HEK293 (cell line): ENCODE measurements around the gene NELL2.

Experiments used
- CTCF ChIA-PET: fragments of 350-600 bp; formaldehyde crosslinking; extraction: SDS; loops from one replicate; lab custom pipeline; 2021; ENCODE audit warnings: antibody characterized with exemption; lab: Yijun Ruan, JAX
- POLR2A ChIA-PET: fragments of 300-600 bp; formaldehyde crosslinking; extraction: SDS; loops from one replicate; lab custom pipeline; 2020; ENCODE audit warnings: antibody characterized with exemption, inconsistent platforms; lab: Yijun Ruan, JAX
- H3K27ac ChIP-seq: fragments of 200-500 bp; sonication (Bioruptor generic); 2 replicates; pipeline ENCODE4 v1.5.1; 2014; ENCODE audit warnings: low read depth, low read length, control low read depth, inconsistent platforms; ENCODE audit errors: extremely low read depth
- H3K36me3 ChIP-seq, 2 experiments: fragments of 200-500 bp in 1 of 2; sonication (Bioruptor generic) in 1 of 2; 1 replicate in 1 of 2; 2 replicates in 1 of 2; pipeline ENCODE4 v1.5.1; 2014 to 2017; ENCODE audit warnings: inconsistent platforms in 2 of 2, low read length in 2 of 2; ENCODE audit not compliant: control insufficient read depth in 2 of 2, insufficient read depth in 1 of 2
- H3K4me1 ChIP-seq: fragments of 200-500 bp; sonication (Bioruptor generic); 2 replicates; pipeline ENCODE4 v1.5.1; 2014; ENCODE audit warnings: mild to moderate bottlenecking, low read length, inconsistent platforms; ENCODE audit not compliant: control insufficient read depth, insufficient read depth
- H3K4me3 ChIP-seq: 2 replicates; pipeline ENCODE4 v1.5.1; 2011; ENCODE audit warnings: low read depth, mild to moderate bottlenecking, control low read depth, low read length, moderate library complexity
- H3K9me3 ChIP-seq: fragments of 200-500 bp; sonication (Bioruptor generic); 2 replicates; pipeline ENCODE4 v1.5.1; 2014; ENCODE audit warnings: low read depth, low read length, inconsistent platforms; ENCODE audit not compliant: control insufficient read depth, insufficient read depth
- GLIS2 ChIP-seq: fragments of 450-650 bp; formaldehyde crosslinking; IDR thresholded peaks from 2 replicates; pipeline ENCODE4 v1.5.1; 2016; ENCODE audit warnings: missing biosample characterization, missing genetic modification characterization
- OVOL3 ChIP-seq: fragments of 450-650 bp; formaldehyde crosslinking; IDR thresholded peaks from 2 replicates; pipeline ENCODE4 v1.5.1; 2016; ENCODE audit warnings: missing biosample characterization, missing genetic modification characterization
- YY2 ChIP-seq: fragments of 450-650 bp; formaldehyde crosslinking; IDR thresholded peaks from 2 replicates; pipeline ENCODE4 v1.5.1; 2016; ENCODE audit warnings: missing biosample characterization, missing genetic modification characterization
- ZNF23 ChIP-seq: fragments of 450-650 bp; formaldehyde crosslinking; IDR thresholded peaks from 2 replicates; pipeline ENCODE4 v1.5.1; 2016; ENCODE audit warnings: missing biosample characterization, missing genetic modification characterization, borderline replicate concordance
- ZNF248 ChIP-seq: fragments of 450-650 bp; formaldehyde crosslinking; IDR thresholded peaks from 2 replicates; pipeline ENCODE4 v1.5.1; 2017; ENCODE audit warnings: missing biosample characterization, missing genetic modification characterization
- ZNF341 ChIP-seq: fragments of 450-650 bp; formaldehyde crosslinking; IDR thresholded peaks from 2 replicates; pipeline ENCODE4; 2016; ENCODE audit warnings: low read depth, missing biosample characterization, missing genetic modification characterization
- ZNF48 ChIP-seq: fragments of 450-650 bp; formaldehyde crosslinking; IDR thresholded peaks from 2 replicates; pipeline ENCODE4 v1.5.1; 2016; ENCODE audit warnings: missing biosample characterization, missing genetic modification characterization
- ZNF571 ChIP-seq: fragments of 450-650 bp; formaldehyde crosslinking; IDR thresholded peaks from 2 replicates; pipeline ENCODE4 v1.5.0; 2017; ENCODE audit warnings: missing biosample characterization, missing genetic modification characterization
- ZNF629 ChIP-seq: fragments of 450-650 bp; formaldehyde crosslinking; IDR thresholded peaks from 2 replicates; pipeline ENCODE4 v1.5.1; 2017; ENCODE audit warnings: missing biosample characterization, missing genetic modification characterization
- ZNF658 ChIP-seq: fragments of 450-650 bp; formaldehyde crosslinking; IDR thresholded peaks from 2 replicates; pipeline ENCODE4; 2016; ENCODE audit warnings: missing biosample characterization, missing genetic modification characterization
- ZNF792 ChIP-seq: fragments of 450-650 bp; formaldehyde crosslinking; IDR thresholded peaks from 2 replicates; pipeline ENCODE4 v1.5.1; 2016; ENCODE audit warnings: missing biosample characterization, missing genetic modification characterization
- TF ChIP-seq, protein P1 (sequence below): fragments of 450-650 bp; formaldehyde crosslinking; IDR thresholded peaks from 2 replicates; pipeline ENCODE4 v1.5.1; 2016; ENCODE audit warnings: missing biosample characterization, missing genetic modification characterization, borderline replicate concordance
- TF ChIP-seq, protein P2 (sequence below): fragments of 450-650 bp; formaldehyde crosslinking; IDR thresholded peaks from 2 replicates; pipeline ENCODE4 v1.5.1; 2017; ENCODE audit warnings: missing biosample characterization, missing genetic modification characterization
- TF ChIP-seq, protein P3 (sequence below): fragments of 450-650 bp; formaldehyde crosslinking; IDR thresholded peaks from 2 replicates; pipeline ENCODE4 v1.5.1; 2016; ENCODE audit warnings: missing biosample characterization, missing genetic modification characterization, low read depth
- TF ChIP-seq, protein P4 (sequence below): fragments of 450-650 bp; formaldehyde crosslinking; IDR thresholded peaks from 2 replicates; pipeline ENCODE4 v1.5.1; 2017; ENCODE audit warnings: missing biosample characterization, missing genetic modification characterization
- TF ChIP-seq, protein P5 (sequence below): fragments of 450-650 bp; formaldehyde crosslinking; IDR thresholded peaks from 2 replicates; pipeline ENCODE4 v1.5.1; 2016; ENCODE audit warnings: missing biosample characterization, missing genetic modification characterization
- TF ChIP-seq, protein P6 (sequence below): fragments of 450-650 bp; formaldehyde crosslinking; IDR thresholded peaks from 2 replicates; pipeline ENCODE4 v1.5.1; 2016; ENCODE audit warnings: missing biosample characterization, missing genetic modification characterization

The NELL2 gene

DNA sequence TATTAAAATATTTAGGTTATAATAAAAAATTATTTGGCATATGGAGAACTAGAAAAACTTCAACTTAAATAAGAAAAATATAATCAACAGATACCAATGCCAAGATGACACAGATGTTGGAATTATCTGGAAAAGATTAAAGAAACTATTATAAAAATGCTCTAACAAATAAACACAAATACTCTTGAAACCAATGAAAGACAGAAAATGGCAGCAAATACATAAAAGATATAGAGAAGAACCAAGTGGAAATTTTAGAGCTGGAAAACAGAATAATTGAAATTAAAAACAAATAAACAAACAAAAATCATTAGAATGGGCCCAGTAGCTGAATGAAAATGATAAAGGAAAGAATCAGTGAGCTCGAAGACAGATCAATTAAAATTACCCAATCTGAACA is 5.1 kb upstream of the NELL2 start (continued):
- TF ChIP-seq, protein P1, sequence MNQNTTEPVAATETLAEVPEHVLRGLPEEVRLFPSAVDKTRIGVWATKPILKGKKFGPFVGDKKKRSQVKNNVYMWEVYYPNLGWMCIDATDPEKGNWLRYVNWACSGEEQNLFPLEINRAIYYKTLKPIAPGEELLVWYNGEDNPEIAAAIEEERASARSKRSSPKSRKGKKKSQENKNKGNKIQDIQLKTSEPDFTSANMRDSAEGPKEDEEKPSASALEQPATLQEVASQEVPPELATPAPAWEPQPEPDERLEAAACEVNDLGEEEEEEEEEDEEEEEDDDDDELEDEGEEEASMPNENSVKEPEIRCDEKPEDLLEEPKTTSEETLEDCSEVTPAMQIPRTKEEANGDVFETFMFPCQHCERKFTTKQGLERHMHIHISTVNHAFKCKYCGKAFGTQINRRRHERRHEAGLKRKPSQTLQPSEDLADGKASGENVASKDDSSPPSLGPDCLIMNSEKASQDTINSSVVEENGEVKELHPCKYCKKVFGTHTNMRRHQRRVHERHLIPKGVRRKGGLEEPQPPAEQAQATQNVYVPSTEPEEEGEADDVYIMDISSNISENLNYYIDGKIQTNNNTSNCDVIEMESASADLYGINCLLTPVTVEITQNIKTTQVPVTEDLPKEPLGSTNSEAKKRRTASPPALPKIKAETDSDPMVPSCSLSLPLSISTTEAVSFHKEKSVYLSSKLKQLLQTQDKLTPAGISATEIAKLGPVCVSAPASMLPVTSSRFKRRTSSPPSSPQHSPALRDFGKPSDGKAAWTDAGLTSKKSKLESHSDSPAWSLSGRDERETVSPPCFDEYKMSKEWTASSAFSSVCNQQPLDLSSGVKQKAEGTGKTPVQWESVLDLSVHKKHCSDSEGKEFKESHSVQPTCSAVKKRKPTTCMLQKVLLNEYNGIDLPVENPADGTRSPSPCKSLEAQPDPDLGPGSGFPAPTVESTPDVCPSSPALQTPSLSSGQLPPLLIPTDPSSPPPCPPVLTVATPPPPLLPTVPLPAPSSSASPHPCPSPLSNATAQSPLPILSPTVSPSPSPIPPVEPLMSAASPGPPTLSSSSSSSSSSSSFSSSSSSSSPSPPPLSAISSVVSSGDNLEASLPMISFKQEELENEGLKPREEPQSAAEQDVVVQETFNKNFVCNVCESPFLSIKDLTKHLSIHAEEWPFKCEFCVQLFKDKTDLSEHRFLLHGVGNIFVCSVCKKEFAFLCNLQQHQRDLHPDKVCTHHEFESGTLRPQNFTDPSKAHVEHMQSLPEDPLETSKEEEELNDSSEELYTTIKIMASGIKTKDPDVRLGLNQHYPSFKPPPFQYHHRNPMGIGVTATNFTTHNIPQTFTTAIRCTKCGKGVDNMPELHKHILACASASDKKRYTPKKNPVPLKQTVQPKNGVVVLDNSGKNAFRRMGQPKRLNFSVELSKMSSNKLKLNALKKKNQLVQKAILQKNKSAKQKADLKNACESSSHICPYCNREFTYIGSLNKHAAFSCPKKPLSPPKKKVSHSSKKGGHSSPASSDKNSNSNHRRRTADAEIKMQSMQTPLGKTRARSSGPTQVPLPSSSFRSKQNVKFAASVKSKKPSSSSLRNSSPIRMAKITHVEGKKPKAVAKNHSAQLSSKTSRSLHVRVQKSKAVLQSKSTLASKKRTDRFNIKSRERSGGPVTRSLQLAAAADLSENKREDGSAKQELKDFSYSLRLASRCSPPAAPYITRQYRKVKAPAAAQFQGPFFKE (tag by site-specific recombination): no peak
- no peak for TF ChIP-seq ZNF792 (tag by site-specific recombination)
- TF ChIP-seq, protein P2, sequence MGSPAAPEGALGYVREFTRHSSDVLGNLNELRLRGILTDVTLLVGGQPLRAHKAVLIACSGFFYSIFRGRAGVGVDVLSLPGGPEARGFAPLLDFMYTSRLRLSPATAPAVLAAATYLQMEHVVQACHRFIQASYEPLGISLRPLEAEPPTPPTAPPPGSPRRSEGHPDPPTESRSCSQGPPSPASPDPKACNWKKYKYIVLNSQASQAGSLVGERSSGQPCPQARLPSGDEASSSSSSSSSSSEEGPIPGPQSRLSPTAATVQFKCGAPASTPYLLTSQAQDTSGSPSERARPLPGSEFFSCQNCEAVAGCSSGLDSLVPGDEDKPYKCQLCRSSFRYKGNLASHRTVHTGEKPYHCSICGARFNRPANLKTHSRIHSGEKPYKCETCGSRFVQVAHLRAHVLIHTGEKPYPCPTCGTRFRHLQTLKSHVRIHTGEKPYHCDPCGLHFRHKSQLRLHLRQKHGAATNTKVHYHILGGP (tag by site-specific recombination): no peak
- TF ChIP-seq, protein P3, sequence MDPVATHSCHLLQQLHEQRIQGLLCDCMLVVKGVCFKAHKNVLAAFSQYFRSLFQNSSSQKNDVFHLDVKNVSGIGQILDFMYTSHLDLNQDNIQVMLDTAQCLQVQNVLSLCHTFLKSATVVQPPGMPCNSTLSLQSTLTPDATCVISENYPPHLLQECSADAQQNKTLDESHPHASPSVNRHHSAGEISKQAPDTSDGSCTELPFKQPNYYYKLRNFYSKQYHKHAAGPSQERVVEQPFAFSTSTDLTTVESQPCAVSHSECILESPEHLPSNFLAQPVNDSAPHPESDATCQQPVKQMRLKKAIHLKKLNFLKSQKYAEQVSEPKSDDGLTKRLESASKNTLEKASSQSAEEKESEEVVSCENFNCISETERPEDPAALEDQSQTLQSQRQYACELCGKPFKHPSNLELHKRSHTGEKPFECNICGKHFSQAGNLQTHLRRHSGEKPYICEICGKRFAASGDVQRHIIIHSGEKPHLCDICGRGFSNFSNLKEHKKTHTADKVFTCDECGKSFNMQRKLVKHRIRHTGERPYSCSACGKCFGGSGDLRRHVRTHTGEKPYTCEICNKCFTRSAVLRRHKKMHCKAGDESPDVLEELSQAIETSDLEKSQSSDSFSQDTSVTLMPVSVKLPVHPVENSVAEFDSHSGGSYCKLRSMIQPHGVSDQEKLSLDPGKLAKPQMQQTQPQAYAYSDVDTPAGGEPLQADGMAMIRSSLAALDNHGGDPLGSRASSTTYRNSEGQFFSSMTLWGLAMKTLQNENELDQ: no peak
- TF ChIP-seq, protein P4, sequence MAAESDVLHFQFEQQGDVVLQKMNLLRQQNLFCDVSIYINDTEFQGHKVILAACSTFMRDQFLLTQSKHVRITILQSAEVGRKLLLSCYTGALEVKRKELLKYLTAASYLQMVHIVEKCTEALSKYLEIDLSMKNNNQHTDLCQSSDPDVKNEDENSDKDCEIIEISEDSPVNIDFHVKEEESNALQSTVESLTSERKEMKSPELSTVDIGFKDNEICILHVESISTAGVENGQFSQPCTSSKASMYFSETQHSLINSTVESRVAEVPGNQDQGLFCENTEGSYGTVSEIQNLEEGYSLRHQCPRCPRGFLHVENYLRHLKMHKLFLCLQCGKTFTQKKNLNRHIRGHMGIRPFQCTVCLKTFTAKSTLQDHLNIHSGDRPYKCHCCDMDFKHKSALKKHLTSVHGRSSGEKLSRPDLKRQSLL (tag by site-specific recombination): no peak
- TF ChIP-seq ZNF658 (tag by site-specific recombination): no peak
- TF ChIP-seq ZNF629: no peak
- TF ChIP-seq ZNF341 (tag by site-specific recombination): no peak
- no peak for TF ChIP-seq YY2

DNA sequence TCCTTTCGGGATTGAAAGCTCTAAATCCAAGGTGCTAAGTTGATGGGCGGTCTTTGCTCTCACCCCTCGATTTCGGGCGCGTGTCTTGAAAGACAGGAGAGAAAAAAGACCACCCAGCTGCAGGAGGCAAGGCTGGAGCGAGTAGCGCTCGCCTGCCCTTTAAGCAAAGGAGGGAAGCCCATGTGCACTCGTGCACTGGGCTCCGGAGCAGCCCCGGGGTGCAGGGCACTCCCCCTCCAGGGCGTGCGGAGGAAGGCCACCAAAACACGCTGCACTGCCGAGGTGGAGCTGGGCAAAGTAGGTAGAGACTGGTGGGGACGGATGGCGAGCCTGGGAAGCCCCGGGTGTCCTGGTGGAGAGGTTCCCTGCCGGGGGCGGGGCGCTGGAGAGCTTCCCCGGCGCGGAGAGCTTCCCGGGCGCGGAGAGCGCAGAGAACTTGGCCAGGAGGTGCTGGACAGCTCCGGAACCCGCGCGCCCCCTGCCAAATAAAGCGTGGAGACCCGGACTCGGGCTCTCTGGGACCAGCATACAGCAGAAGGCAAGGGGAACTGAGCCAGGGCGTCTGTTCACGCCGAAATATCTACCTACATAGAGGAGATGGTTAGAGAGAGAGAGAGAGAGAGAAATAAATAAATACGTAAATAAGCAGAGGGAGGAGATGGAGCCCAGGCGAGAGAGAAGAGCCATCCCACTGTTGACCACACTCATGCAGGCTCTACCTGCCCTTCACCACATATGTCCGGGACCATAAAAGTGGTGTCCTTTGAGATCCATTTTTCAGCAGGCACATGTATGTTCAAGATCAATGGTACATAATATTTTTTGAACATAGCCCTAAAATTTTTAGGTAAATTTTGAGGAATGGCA is 662 bp upstream of the NELL2 start:
- Histone ChIP-seq H3K27ac (no peak overlapping the region; the same call in 1 of the 2 replicates), H3K4me3 (peak overlapping the region; percentile 61), H3K36me3 (no peaks in the 10 kb centered on the region), H3K9me3 (no peaks in the 10 kb centered on the region; the same call in 1 of the 2 replicates), H3K4me1 (peaks cover 2% of the 10 kb centered on the region; the same call in 1 of the 2 replicates)
- ChIA-PET POLR2A (interaction anchor here (0.6 to 1.4 kb wide), 2 partner anchors 9 to 1915 kb away, joined by 3 to 5 read pairs; no protein-coding TSS in a partner anchor), CTCF (interaction anchor here (1.0 to 1.9 kb wide), 3 partner anchors 54 to 101 kb away, joined by 3 to 4 read pairs (median 4); no protein-coding TSS in a partner anchor)
- TF ChIP-seq ZNF23 (tag by site-specific recombination) (no peak), ZNF48 (tag by site-specific recombination) (no peak), OVOL3 (tag by site-specific recombination) (no peak), ZNF571 (tag by site-specific recombination) (no peak), ZNF248 (tag by site-specific recombination) (no peak), GLIS2 (peak; percentile 88)
- TF ChIP-seq, protein P5, sequence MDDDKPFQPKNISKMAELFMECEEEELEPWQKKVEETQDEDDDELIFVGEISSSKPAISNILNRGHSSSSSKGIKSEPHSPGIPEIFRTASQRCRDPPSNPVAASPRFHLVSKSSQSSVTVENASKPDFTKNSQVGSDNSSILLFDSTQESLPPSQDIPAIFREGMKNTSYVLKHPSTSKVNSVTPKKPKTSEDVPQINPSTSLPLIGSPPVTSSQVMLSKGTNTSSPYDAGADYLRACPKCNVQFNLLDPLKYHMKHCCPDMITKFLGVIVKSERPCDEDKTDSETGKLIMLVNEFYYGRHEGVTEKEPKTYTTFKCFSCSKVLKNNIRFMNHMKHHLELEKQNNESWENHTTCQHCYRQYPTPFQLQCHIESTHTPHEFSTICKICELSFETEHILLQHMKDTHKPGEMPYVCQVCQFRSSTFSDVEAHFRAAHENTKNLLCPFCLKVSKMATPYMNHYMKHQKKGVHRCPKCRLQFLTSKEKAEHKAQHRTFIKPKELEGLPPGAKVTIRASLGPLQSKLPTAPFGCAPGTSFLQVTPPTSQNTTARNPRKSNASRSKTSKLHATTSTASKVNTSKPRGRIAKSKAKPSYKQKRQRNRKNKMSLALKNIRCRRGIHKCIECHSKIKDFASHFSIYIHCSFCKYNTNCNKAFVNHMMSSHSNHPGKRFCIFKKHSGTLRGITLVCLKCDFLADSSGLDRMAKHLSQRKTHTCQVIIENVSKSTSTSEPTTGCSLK (tag by site-specific recombination): no peak
- TF ChIP-seq, protein P3: no peak
- TF ChIP-seq, protein P6, sequence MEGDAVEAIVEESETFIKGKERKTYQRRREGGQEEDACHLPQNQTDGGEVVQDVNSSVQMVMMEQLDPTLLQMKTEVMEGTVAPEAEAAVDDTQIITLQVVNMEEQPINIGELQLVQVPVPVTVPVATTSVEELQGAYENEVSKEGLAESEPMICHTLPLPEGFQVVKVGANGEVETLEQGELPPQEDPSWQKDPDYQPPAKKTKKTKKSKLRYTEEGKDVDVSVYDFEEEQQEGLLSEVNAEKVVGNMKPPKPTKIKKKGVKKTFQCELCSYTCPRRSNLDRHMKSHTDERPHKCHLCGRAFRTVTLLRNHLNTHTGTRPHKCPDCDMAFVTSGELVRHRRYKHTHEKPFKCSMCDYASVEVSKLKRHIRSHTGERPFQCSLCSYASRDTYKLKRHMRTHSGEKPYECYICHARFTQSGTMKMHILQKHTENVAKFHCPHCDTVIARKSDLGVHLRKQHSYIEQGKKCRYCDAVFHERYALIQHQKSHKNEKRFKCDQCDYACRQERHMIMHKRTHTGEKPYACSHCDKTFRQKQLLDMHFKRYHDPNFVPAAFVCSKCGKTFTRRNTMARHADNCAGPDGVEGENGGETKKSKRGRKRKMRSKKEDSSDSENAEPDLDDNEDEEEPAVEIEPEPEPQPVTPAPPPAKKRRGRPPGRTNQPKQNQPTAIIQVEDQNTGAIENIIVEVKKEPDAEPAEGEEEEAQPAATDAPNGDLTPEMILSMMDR (tag by site-specific recombination): peak; percentile 88
